Endothelial cell of umbilical vein (primary cell): ENCODE measurements around the gene KDM4B. TPM values are rescaled to one million over a fixed set of nuclear protein-coding genes. Genes with fewer than 3 reads are reported as not detected.

Source experiments
- BruUV-seq: library from RNA; stranded (reverse); fragments of 400-500 nt; replicated peaks from 2 replicates; lab custom pipeline; 2021; lab: Mats Ljungman, UMichigan
- CTCF ChIA-PET: fragments of 300-600, 350-600 bp; sonication (Branson Sonifier 250); formaldehyde crosslinking; loops from one replicate; lab custom pipeline; 2021; ENCODE audit warnings: antibody characterized with exemption, inconsistent platforms; lab: Charles Lee
- POLR2A ChIA-PET: fragments of 300-600, 350-600 bp; sonication (Branson Sonifier 250); formaldehyde crosslinking; loops from one replicate; lab custom pipeline; 2021; ENCODE audit warnings: antibody characterized with exemption, inconsistent platforms; lab: Charles Lee
- DNase-seq: peaks from one replicate; pipeline ENCODE4 v3.0.0-alpha.2; 2011; ENCODE audit warnings: low read depth, low spot score
- FAIRE-seq: peaks from 2 replicates; lab custom pipeline; 2011; peaks lifted over from hg19 to GRCh38; lab: Jason Lieb, UNC
- H2AFZ ChIP-seq: 2 replicates; pipeline ENCODE4 v1.6.0; 2012; ENCODE audit warnings: low read depth, low read length, control low read depth, inconsistent platforms
- H3K27ac ChIP-seq: 2 replicates; pipeline ENCODE4 v1.5.1; 2011; ENCODE audit warnings: low read depth, mild to moderate bottlenecking, control low read depth, low read length, moderate library complexity; ENCODE audit not compliant: insufficient read depth
- H3K27me3 ChIP-seq, 2 experiments: 2 replicates each; pipeline versions ENCODE4 v1.6.0 to v1.6.1; 2011; ENCODE audit warnings: low read length in 2 of 2, mixed read lengths in 1 of 2; ENCODE audit not compliant: control insufficient read depth in 2 of 2, insufficient read depth in 2 of 2
- H3K36me3 ChIP-seq, 2 experiments: 2 replicates in 1 of 2; 3 replicates in 1 of 2; pipeline ENCODE4 v1.5.1; 2011; ENCODE audit warnings: low read length in 2 of 2, mild to moderate bottlenecking in 1 of 2, moderate library complexity in 1 of 2; ENCODE audit not compliant: control insufficient read depth in 2 of 2, insufficient read depth in 2 of 2; ENCODE audit errors: extremely low read depth in 1 of 2
- H3K4me1 ChIP-seq: 3 replicates; pipeline ENCODE4 v1.5.1; 2011; ENCODE audit warnings: mild to moderate bottlenecking, low read length; ENCODE audit not compliant: control insufficient read depth, insufficient read depth; ENCODE audit errors: extremely low read depth
- H3K4me2 ChIP-seq: 2 replicates; pipeline ENCODE4 v1.6.1; 2011; ENCODE audit warnings: low read length, control low read depth, mixed read lengths; ENCODE audit not compliant: insufficient read depth
- H3K4me3 ChIP-seq, 3 experiments: fragments of 200-600 bp in 1 of 3; sonication (generic), shearing (Covaris generic) in 1 of 3; replicated peaks in 1 of 3; 2 replicates each; pipeline ENCODE4 v1.5.1; 2011 to 2016; ENCODE audit warnings: control low read depth in 3 of 3, low read length in 3 of 3, mild to moderate bottlenecking in 2 of 3, inconsistent platforms in 1 of 3, low read depth in 1 of 3, moderate library complexity in 1 of 3; ENCODE audit not compliant: insufficient read depth in 1 of 3
- H3K79me2 ChIP-seq: 2 replicates; pipeline ENCODE4 v1.6.0; 2012; ENCODE audit warnings: low read length, inconsistent platforms; ENCODE audit not compliant: control insufficient read depth, insufficient read depth
- H3K9ac ChIP-seq: replicated peaks from 2 replicates; pipeline ENCODE3; 2011; ENCODE audit warnings: low read length, control low read depth; ENCODE audit not compliant: insufficient read depth; ENCODE audit errors: extremely low read depth
- H3K9me1 ChIP-seq: replicated peaks from 3 replicates; pipeline ENCODE4 v1.6.0; 2011; ENCODE audit warnings: mild to moderate bottlenecking, low read length; ENCODE audit not compliant: control insufficient read depth, insufficient read depth; ENCODE audit errors: extremely low read depth
- H3K9me3 ChIP-seq: replicated peaks from 2 replicates; pipeline ENCODE4 v1.5.1; 2012; ENCODE audit warnings: low read length, inconsistent platforms; ENCODE audit not compliant: control insufficient read depth, insufficient read depth
- H4K20me1 ChIP-seq: replicated peaks from 2 replicates; pipeline ENCODE3; 2011; ENCODE audit warnings: mild to moderate bottlenecking, low read length; ENCODE audit not compliant: control insufficient read depth, insufficient read depth; ENCODE audit errors: extremely low read depth
- CTCF ChIP-seq, 2 donors: IDR thresholded peaks; 1 replicate in 1 of 2; 2 replicates in 1 of 2; pipeline ENCODE4 v1.5.1; 2011; ENCODE audit warnings: low read length in 2 of 2, mild to moderate bottlenecking in 2 of 2, moderate library complexity in 2 of 2, control low read depth in 1 of 2, inconsistent platforms in 1 of 2, low read depth in 1 of 2; ENCODE audit not compliant: insufficient read depth in 1 of 2; ENCODE audit errors: extremely low read depth in 1 of 2
- EZH2 ChIP-seq: IDR thresholded peaks from 2 replicates; pipeline ENCODE4 v1.6.1; 2012; ENCODE audit warnings: borderline replicate concordance, low read depth, mild to moderate bottlenecking, moderate library complexity, low read length, inconsistent platforms; ENCODE audit not compliant: severe bottlenecking
- FOS ChIP-seq: IDR thresholded peaks from 2 replicates; pipeline ENCODE4 v1.6.1; 2011; ENCODE audit warnings: mild to moderate bottlenecking, low read length, moderate library complexity, borderline replicate concordance; ENCODE audit not compliant: insufficient read depth
- GATA2 ChIP-seq: IDR thresholded peaks from 2 replicates; pipeline ENCODE4 v1.7.0; 2011; ENCODE audit warnings: low read depth, mild to moderate bottlenecking, moderate library complexity, mixed read lengths, low read length; ENCODE audit not compliant: insufficient read length, insufficient read depth
- JUN ChIP-seq: IDR thresholded peaks from 2 replicates; pipeline ENCODE4 v1.6.1; 2011; ENCODE audit warnings: borderline replicate concordance, low read depth; ENCODE audit not compliant: insufficient read length, insufficient read depth
- MYC ChIP-seq: IDR thresholded peaks from one replicate; pipeline ENCODE4 v1.6.1; 2011; ENCODE audit warnings: mild to moderate bottlenecking, low read depth, low read length
- POLR2A ChIP-seq: IDR thresholded peaks from 2 replicates; pipeline ENCODE4 v1.6.1; 2012; ENCODE audit warnings: low read depth, mild to moderate bottlenecking, control low read depth, low read length
- POLR2AphosphoS5 ChIP-seq: IDR thresholded peaks from 2 replicates; pipeline ENCODE4 v1.6.1; 2012; ENCODE audit warnings: low read depth, mild to moderate bottlenecking, control low read depth, low read length, moderate library complexity; ENCODE audit not compliant: insufficient read depth
- dilution Hi-C: fragments of 300-500 bp; cut with MboI; formaldehyde crosslinking; loops from one replicate; pipeline ENCODE4 v1.15.0; 2019; ENCODE audit warnings: low sequenced_read_pairs; ENCODE audit not compliant: extremely low pct_ligation_motif_present
- intact Hi-C: fragments of 100-400 bp; cut with micrococcal nuclease; formaldehyde crosslinking; loops from one replicate; pipeline ENCODE4 v1.10.0; 2022
- polyA plus RNA-seq, 4 experiments: library from polyadenylated mRNA; depleted of rRNA in 3 of 4; stranded (reverse) in 3 of 4; unstranded in 1 of 4; fragments of >200 nt; gene quantifications; 2 replicates each; pipeline versions ENCODE4 v1.2.1 to v1.2.3, GENCODE V29; 2011 to 2012; ENCODE audit warnings: missing spikeins in 1 of 4
- total RNA-seq: library from RNA; stranded (reverse); gene quantifications from 2 replicates; pipeline ENCODE4 v1.2.3, GENCODE V29; 2021
- TF ChIP-seq, protein P1 (sequence below): IDR thresholded peaks from 2 replicates; pipeline ENCODE4 v1.6.1; 2011; ENCODE audit not compliant: insufficient read depth, insufficient read length

Gene KDM4B
- total and polyA plus RNA-seq, 2 donors (not counting 3 experiments of a cell fraction or from before 2014, with no cell fraction given) = 12.4 to 37.2 TPM

GRCh38 chr19:5152013-5152763 is 183.3 kb downstream of the KDM4B start:
- dilution Hi-C loops = no loop called here
- Histone ChIP-seq H3K27ac (no peak overlapping the region), H3K4me2 (no peak overlapping the region), H3K9ac (no peak overlapping the region), H3K27me3 (no peaks in the 10 kb centered on the region), H3K9me1 (no peaks in the 10 kb centered on the region), H3K9me3 (no peaks in the 10 kb centered on the region), H4K20me1 (no peaks in the 10 kb centered on the region), H3K36me3 (no peaks in the 10 kb centered on the region), H2AFZ (no peak overlapping the region), H3K79me2 (no peaks in the 10 kb centered on the region), H3K4me3 (no peak overlapping the region), H3K4me1 (no peaks in the 10 kb centered on the region)
- no peak for FAIRE-seq
- DNase-seq = no peak
- no peak for TF ChIP-seq POLR2A
- no peak for TF ChIP-seq EZH2
- TF ChIP-seq FOS = no peak
- no peak for TF ChIP-seq CTCF (IDR thresholded peaks at IDR 0.05; ENCODE audit: extremely low read depth in 1 of 2, insufficient read depth in 1 of 2, low read depth in 1 of 2, low read length in 2 of 2)
- TF ChIP-seq POLR2AphosphoS5 = no peak
- no peak for TF ChIP-seq JUN
- no peak for TF ChIP-seq MYC
- no peak for TF ChIP-seq GATA2
- TF ChIP-seq, protein P1, sequence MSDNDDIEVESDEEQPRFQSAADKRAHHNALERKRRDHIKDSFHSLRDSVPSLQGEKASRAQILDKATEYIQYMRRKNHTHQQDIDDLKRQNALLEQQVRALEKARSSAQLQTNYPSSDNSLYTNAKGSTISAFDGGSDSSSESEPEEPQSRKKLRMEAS = no peak
- intact Hi-C loops = no loop called here
- ChIA-PET CTCF (interaction anchor here (2.3 kb wide), 1 partner anchor 103 kb away, joined by 10 read pairs; no protein-coding TSS in a partner anchor), POLR2A (no interaction called here)
- TSS peak; percentile 30 for BruUV-seq
